Measurements from ENCODE around the gene RPUSD4. TPM values are rescaled to one million over a fixed set of nuclear protein-coding genes. Genes with fewer than 3 reads are reported as not detected.

RPUSD4 gene
- total and polyA plus RNA-seq, 9 of the 15 experiments (the other 6 are each of a cell fraction or from before 2014, with no cell fraction given): 27.4 to 56.2 (median 44.6) TPM

DNA sequence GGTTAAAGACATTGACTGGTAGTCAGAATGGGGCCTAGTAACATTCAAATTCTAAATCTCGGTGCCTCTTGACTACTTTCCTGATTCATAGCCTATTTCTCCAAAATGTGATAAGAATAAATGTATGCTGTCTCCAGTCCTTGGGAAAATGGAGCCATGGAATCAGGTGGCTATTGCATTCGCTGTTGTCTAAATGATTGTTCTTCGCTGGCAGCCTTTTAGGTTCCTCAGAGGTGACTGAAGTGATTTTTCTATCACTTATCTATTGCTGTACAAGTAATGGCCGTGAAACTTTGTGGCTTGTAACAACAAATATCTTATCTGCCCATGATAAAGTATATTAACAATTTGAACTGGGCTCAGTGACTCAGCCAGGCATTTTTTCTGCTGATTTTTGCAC lies 41.8 kb upstream of the RPUSD4 start (continued):
- TF ChIP-seq, protein P1, sequence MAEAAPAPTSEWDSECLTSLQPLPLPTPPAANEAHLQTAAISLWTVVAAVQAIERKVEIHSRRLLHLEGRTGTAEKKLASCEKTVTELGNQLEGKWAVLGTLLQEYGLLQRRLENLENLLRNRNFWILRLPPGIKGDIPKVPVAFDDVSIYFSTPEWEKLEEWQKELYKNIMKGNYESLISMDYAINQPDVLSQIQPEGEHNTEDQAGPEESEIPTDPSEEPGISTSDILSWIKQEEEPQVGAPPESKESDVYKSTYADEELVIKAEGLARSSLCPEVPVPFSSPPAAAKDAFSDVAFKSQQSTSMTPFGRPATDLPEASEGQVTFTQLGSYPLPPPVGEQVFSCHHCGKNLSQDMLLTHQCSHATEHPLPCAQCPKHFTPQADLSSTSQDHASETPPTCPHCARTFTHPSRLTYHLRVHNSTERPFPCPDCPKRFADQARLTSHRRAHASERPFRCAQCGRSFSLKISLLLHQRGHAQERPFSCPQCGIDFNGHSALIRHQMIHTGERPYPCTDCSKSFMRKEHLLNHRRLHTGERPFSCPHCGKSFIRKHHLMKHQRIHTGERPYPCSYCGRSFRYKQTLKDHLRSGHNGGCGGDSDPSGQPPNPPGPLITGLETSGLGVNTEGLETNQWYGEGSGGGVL (CRISPR knock-in tag; IDR thresholded peaks at IDR 0.05): no peak
- TF ChIP-seq NRF1 (conservative IDR thresholded peaks at IDR 0.05 in 1 of 2, IDR thresholded peaks at IDR 0.05 in 1 of 2) (no peak), RBM14 (IDR thresholded peaks at IDR 0.05; ENCODE audit: borderline replicate concordance, insufficient read depth, low read depth, low read length) (no peak), RFX7 (CRISPR knock-in tag; IDR thresholded peaks at IDR 0.05) (no peak), ZNF507 (tag; conservative IDR thresholded peaks at IDR 0.05) (no peak)
- TF ChIP-seq, protein P2, sequence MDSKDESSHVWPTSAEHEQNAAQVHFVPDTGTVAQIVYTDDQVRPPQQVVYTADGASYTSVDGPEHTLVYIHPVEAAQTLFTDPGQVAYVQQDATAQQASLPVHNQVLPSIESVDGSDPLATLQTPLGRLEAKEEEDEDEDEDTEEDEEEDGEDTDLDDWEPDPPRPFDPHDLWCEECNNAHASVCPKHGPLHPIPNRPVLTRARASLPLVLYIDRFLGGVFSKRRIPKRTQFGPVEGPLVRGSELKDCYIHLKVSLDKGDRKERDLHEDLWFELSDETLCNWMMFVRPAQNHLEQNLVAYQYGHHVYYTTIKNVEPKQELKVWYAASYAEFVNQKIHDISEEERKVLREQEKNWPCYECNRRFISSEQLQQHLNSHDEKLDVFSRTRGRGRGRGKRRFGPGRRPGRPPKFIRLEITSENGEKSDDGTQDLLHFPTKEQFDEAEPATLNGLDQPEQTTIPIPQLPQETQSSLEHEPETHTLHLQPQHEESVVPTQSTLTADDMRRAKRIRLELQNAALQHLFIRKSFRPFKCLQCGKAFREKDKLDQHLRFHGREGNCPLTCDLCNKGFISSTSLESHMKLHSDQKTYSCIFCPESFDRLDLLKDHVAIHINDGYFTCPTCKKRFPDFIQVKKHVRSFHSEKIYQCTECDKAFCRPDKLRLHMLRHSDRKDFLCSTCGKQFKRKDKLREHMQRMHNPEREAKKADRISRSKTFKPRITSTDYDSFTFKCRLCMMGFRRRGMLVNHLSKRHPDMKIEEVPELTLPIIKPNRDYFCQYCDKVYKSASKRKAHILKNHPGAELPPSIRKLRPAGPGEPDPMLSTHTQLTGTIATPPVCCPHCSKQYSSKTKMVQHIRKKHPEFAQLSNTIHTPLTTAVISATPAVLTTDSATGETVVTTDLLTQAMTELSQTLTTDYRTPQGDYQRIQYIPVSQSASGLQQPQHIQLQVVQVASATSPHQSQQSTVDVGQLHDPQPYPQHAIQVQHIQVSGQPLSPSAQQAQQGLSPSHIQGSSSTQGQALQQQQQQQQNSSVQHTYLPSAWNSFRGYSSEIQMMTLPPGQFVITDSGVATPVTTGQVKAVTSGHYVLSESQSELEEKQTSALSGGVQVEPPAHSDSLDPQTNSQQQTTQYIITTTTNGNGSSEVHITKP (IDR thresholded peaks at IDR 0.05; ENCODE audit: partially characterized antibody): no peak
- TF ChIP-seq, protein P3, sequence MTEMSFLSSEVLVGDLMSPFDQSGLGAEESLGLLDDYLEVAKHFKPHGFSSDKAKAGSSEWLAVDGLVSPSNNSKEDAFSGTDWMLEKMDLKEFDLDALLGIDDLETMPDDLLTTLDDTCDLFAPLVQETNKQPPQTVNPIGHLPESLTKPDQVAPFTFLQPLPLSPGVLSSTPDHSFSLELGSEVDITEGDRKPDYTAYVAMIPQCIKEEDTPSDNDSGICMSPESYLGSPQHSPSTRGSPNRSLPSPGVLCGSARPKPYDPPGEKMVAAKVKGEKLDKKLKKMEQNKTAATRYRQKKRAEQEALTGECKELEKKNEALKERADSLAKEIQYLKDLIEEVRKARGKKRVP (CRISPR knock-in tag; IDR thresholded peaks at IDR 0.05): no peak
- TF ChIP-seq, protein P4, sequence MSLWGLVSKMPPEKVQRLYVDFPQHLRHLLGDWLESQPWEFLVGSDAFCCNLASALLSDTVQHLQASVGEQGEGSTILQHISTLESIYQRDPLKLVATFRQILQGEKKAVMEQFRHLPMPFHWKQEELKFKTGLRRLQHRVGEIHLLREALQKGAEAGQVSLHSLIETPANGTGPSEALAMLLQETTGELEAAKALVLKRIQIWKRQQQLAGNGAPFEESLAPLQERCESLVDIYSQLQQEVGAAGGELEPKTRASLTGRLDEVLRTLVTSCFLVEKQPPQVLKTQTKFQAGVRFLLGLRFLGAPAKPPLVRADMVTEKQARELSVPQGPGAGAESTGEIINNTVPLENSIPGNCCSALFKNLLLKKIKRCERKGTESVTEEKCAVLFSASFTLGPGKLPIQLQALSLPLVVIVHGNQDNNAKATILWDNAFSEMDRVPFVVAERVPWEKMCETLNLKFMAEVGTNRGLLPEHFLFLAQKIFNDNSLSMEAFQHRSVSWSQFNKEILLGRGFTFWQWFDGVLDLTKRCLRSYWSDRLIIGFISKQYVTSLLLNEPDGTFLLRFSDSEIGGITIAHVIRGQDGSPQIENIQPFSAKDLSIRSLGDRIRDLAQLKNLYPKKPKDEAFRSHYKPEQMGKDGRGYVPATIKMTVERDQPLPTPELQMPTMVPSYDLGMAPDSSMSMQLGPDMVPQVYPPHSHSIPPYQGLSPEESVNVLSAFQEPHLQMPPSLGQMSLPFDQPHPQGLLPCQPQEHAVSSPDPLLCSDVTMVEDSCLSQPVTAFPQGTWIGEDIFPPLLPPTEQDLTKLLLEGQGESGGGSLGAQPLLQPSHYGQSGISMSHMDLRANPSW (CRISPR knock-in tag; IDR thresholded peaks at IDR 0.05): no peak

Data from K562 (cell line).